Astrocyte of the spinal cord (primary cell): ENCODE results near the gene MRPL54.
"Not testable (repeated sequence)": the region's sequence is repeated elsewhere in the genome, so short reads cannot be mapped to it uniquely, and the experiment has no call there.

Source experiments
- DNase-seq: peaks from one replicate; pipeline ENCODE4 v3.0.0; 2011; ENCODE audit warnings: low read depth, low spot score
- H3K4me3 ChIP-seq: 2 replicates; pipeline ENCODE4 v1.5.1; 2011; ENCODE audit warnings: low read depth, mild to moderate bottlenecking, low read length, moderate library complexity
- in situ Hi-C: cut with HindIII; loops from 2 replicates; pipeline ENCODE4 v1.10.0; 2017; ENCODE audit warnings: low sequenced_read_pairs
- TF ChIP-seq, protein P1 (sequence below): IDR thresholded peaks from 2 replicates; pipeline ENCODE4 v1.5.1; 2012; ENCODE audit warnings: low read depth, mild to moderate bottlenecking, low read length, inconsistent platforms

The MRPL54 gene

DNA sequence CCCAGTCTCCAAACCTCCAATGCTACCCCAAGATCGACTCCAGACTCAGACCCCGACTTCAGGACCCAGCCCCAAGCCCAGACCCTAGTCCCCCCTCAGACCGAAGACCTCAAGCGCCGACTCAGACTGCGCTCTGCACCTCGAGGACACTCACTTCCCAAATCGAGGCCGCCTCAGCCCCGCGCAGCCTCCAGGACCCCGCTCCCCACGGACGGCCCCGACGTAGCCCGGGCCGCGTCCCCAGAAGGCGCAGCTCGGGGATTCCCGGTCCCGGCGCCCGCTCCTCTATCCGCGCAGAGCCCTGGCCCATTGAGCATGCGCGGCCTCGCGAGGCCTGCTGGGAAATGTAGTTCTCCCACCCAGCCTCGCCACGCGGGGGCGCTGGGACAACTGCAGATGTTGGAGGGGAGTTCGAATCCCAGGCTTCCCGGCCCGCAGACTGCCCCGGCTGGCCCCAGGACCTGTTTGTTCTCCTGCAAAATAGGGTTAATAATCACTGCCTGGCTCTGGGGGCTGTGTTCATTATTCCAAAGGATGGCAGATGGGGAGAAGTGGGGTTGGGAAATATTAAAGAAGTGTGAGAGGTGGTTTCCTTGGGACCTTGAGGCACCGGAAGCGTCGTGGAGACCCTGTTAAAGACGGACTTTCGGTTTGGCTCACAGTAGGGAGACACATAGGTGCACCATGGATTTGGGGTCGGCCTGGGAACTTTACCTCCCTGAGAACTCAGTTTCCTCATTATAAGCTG lies 926 bp upstream of the MRPL54 start, which contains the start of gene APBA3:
TSS of gene APBA3 (minus strand) at position 311 of the 748 bp plus-strand sequence. CDS start 1,428 bp downstream, outside the sequence.
- TF ChIP-seq, protein P1, sequence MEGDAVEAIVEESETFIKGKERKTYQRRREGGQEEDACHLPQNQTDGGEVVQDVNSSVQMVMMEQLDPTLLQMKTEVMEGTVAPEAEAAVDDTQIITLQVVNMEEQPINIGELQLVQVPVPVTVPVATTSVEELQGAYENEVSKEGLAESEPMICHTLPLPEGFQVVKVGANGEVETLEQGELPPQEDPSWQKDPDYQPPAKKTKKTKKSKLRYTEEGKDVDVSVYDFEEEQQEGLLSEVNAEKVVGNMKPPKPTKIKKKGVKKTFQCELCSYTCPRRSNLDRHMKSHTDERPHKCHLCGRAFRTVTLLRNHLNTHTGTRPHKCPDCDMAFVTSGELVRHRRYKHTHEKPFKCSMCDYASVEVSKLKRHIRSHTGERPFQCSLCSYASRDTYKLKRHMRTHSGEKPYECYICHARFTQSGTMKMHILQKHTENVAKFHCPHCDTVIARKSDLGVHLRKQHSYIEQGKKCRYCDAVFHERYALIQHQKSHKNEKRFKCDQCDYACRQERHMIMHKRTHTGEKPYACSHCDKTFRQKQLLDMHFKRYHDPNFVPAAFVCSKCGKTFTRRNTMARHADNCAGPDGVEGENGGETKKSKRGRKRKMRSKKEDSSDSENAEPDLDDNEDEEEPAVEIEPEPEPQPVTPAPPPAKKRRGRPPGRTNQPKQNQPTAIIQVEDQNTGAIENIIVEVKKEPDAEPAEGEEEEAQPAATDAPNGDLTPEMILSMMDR = peak; percentile 75
- in situ Hi-C loops = no loop called here

DNA sequence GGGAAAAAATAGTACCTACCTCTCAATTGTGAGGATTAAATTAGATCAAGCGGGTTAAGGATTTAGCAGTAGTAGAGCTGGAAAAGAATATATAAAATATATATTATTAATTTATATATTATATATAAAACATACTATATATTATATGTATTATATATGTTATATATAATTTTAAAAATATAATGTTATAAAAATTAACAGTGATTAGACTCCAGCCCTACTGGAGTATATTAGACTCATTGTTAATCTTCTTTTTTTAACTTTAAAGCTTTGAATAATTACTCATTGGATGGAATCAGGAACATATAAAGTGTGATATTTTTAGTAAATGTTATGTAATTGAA lies 380 bp upstream of the MRPL54 start:
- in situ Hi-C loops = no loop called here
- peak overlapping the region; percentile 94 for H3K4me3 ChIP-seq
- no peak for DNase-seq
- TF ChIP-seq, protein P1 = no peak

More for the DNA sequence above, 926 bp upstream of the MRPL54 start, which contains the start of gene APBA3:
- peak; percentile 86 for DNase-seq
- H3K4me3 ChIP-seq = peak within 1 kb of the TSS; percentile 95

DNA sequence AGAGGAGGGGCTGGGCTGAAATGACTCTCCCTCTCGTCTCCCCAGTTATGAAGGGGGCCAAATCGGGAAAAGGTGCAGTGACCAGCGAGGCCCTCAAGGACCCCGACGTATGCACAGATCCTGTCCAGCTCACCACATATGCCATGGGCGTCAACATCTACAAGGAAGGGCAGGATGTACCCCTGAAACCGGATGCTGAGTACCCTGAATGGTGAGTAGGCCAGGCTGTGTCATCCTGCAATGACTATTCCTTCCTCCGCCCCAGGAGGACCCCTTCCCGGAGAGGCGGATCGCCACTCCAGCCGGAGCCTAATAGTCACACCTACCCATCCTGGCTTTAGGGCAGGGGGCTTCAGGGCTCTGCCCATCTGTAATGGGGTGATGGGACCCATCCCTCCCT lies 2.6 kb downstream of the MRPL54 start:
- DNase-seq = no peak
- H3K4me3 ChIP-seq = no peak overlapping the region
- in situ Hi-C loops = no loop called here
- TF ChIP-seq, protein P1 = no peak

DNA sequence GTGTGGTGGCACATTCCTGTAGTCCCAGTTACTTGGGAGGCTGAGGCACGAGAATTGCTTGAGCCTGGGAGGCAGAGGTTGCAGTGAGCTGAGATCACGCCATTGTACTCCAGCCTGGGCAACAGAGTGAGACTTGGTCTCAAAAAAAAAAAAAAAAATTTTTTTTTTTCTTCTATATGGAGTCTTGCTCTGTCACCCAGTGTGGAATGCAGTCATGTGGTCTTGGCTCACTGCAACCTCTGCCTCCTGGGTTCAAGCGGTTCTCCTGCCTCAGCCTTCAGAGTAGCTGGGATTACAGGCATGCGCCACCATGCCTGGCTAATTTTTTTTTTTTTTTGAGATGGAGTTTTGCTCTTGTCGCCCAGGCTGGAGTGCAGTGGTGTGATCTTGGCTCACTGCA lies 3.3 kb downstream of the MRPL54 start:
- H3K4me3 ChIP-seq, in situ Hi-C loops, DNase-seq: not testable (repeated sequence)

DNA sequence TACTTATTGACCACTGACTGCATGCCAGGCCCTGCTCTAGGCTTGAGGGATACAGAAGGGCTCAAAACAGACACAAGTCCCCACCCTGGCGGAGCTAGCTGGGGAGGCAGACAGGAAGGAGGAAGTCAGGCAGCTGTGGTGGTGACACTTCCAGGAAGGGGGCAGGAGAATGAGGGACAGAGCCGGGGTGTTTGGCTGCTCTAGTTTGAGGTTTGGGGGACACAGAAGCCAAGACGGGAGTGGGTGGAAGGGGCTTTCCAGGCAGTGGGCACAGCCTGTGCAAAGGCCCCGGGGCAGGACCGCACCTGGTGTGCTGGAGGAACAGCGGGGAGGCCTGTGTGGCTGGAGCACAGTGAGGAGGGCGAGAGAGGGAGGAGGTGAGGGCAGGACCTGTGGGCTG lies 4.0 kb downstream of the MRPL54 start:
- no peak overlapping the region for H3K4me3 ChIP-seq
- TF ChIP-seq, protein P1 = no peak
- no peak for DNase-seq
- in situ Hi-C loops = no loop called here

DNA sequence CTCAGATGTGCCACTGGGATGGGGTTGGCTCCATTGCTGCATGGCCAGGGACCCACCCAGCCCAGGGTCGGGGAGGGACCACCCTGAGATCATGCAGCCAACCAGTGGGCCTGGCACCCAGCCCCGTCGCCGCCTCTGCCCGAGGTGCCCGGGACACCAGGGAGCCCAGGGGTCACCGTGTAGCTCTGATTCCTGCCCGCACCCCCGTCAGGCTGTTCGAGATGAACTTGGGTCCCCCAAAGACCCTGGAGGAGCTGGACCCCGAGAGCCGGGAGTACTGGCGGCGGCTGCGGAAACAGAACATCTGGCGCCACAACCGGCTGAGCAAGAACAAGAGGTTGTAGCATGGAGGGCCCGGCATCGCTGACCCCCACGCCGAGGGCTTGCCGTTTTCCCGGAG lies 4.6 kb downstream of the MRPL54 start:
- in situ Hi-C loops = no loop called here
- no peak for DNase-seq
- no peak overlapping the region for H3K4me3 ChIP-seq
- TF ChIP-seq, protein P1 = no peak

DNA sequence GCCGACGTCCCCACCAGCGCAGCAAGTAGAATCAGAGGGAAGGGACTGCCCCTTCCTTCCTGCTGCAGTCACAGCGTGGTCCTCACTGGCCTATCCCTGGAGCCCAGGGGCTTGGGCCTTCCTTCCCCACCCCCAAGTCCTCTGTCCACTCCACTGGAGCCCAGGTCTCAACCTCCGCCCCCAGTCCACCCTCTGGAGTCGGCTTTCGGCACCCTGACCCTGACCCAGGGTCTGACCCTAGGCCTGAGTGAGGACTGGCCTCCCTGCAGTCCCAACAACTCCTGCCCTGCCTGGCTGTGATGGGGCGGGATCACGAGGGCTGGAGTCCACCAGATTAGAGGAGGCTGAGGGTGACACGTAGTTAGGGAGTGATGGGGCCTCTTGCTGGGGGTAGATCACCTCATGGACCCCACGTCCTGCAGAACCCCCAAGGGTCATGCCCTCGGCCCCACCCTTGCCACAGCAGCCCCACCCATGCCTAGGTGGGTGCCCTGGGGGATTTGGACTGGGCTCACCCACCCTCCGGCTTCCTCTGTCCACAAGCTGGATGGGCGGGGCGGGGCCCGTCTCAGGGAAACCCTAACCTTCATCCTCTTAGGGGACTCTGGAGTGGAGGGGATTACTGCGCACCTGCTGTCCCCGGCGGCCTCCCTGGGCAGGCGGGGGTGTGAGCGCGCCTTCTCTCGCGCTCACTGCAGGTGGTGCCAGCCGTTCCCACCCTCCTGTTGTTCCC lies 5.7 kb downstream of the MRPL54 start:
- in situ Hi-C loops = no loop called here
- TF ChIP-seq, protein P1 = no peak
- no peak overlapping the region for H3K4me3 ChIP-seq
- no peak for DNase-seq
